Activated CD8-positive, alpha-beta T cell treated with anti-CD3 and anti-CD28 coated beads for 36 hours (primary cell): ENCODE results near the gene HNRNPH2. TPM values are rescaled to one million over a fixed set of nuclear protein-coding genes. Genes with fewer than 3 reads are reported as not detected.

Experiments used
- ATAC-seq: fragments of 200-7000 bp; cut with Tn5 transposase; one replicate; pipeline ENCODE4 v1.10.0; 2021; ENCODE audit warnings: mild to moderate bottlenecking, moderate library complexity
- CTCF ChIA-PET: fragments of 350-600 bp; sonication (Branson Sonifier 250); formaldehyde crosslinking; loops from one replicate; lab custom pipeline; 2021; ENCODE audit warnings: antibody characterized with exemption; lab: Charles Lee
- POLR2A ChIA-PET: fragments of 350-600 bp; sonication (Branson Sonifier 250); formaldehyde crosslinking; loops from one replicate; lab custom pipeline; 2021; ENCODE audit warnings: antibody characterized with exemption; lab: Charles Lee
- DNase-seq: peaks from one replicate; pipeline ENCODE4 v3.0.0-alpha.2; 2020
- H3K27ac Mint-ChIP-seq: one replicate; pipeline ENCODE4 v1.8.0; 2021; ENCODE audit warnings: mild to moderate bottlenecking, mixed read lengths
- H3K27me3 Mint-ChIP-seq: one replicate; pipeline ENCODE4 v1.8.0; 2021; ENCODE audit warnings: mixed read lengths
- H3K36me3 Mint-ChIP-seq: one replicate; pipeline ENCODE4 v1.8.0; 2021; ENCODE audit warnings: low read depth, mixed read lengths
- H3K4me1 Mint-ChIP-seq: one replicate; pipeline ENCODE4 v1.8.0; 2021; ENCODE audit warnings: low read depth, mixed read lengths
- H3K4me3 Mint-ChIP-seq: one replicate; pipeline ENCODE4 v1.8.0; 2021; ENCODE audit warnings: mild to moderate bottlenecking, moderate library complexity, mixed read lengths
- H3K9me3 Mint-ChIP-seq: one replicate; pipeline ENCODE4 v1.8.0; 2021; ENCODE audit warnings: mixed read lengths
- CTCF ChIP-seq: fragments of 200-600 bp; IDR thresholded peaks from one replicate; pipeline ENCODE4 v1.8.0; 2022; ENCODE audit warnings: antibody characterized with exemption, mild to moderate bottlenecking
- intact Hi-C: fragments of 100-400 bp; cut with micrococcal nuclease; formaldehyde crosslinking; loops from one replicate; pipeline ENCODE4 v1.10.0; 2022
- total RNA-seq, 2 experiments: library from RNA; stranded (reverse); gene quantifications; one replicate each; pipeline ENCODE4 v1.2.3, GENCODE V29; 2021

HNRNPH2 gene
- total RNA-seq, 2 experiments from 2014 or later, result 18.3 to 18.5 TPM

GRCh38 chrX:101377547-101377946, 30.5 kb upstream of the HNRNPH2 start:
- H3K9me3 Mint-ChIP-seq, result no peaks in the 10 kb centered on the region
- intact Hi-C loops, result no loop called here
- POLR2A ChIA-PET, result interaction anchor here (0.8 kb wide), 1 partner anchor 13 kb away, joined by 3 read pairs; the partner anchor contains the start of gene RPL36A
- ATAC-seq, result no peak
- H3K4me3 Mint-ChIP-seq, result no peak overlapping the region
- H3K4me1 Mint-ChIP-seq, result no peaks in the 10 kb centered on the region
- H3K27me3 Mint-ChIP-seq, result no peaks in the 10 kb centered on the region
- DNase-seq, result no peak
- CTCF ChIA-PET, result no interaction called here
- no peak for TF ChIP-seq CTCF
- H3K36me3 Mint-ChIP-seq, result no peaks in the 10 kb centered on the region
- no peak overlapping the region for H3K27ac Mint-ChIP-seq

GRCh38 chrX:101383679-101384205, 24.3 kb upstream of the HNRNPH2 start:
- Mint-ChIP-seq H3K36me3 (no peaks in the 10 kb centered on the region), H3K27me3 (no peaks in the 10 kb centered on the region), H3K9me3 (no peaks in the 10 kb centered on the region), H3K4me1 (peaks cover 3% of the 10 kb centered on the region), H3K27ac (no peak overlapping the region), H3K4me3 (no peak overlapping the region)
- no peak for DNase-seq
- TF ChIP-seq CTCF, result no peak
- ChIA-PET POLR2A (interaction anchor here (1.4 kb wide), 1 partner anchor 9 kb away, joined by 4 read pairs; no protein-coding TSS in a partner anchor), CTCF (no interaction called here)
- no peak for ATAC-seq
- intact Hi-C loops, result no loop called here

GRCh38 chrX:101385026-101385684, 22.9 kb upstream of the HNRNPH2 start:
- CTCF ChIA-PET, result no interaction called here
- Mint-ChIP-seq H3K4me3 (no peak overlapping the region), H3K36me3 (no peaks in the 10 kb centered on the region), H3K4me1 (peaks cover 5% of the 10 kb centered on the region), H3K27ac (no peak overlapping the region), H3K9me3 (no peaks in the 10 kb centered on the region), H3K27me3 (no peaks in the 10 kb centered on the region)
- ATAC-seq (no peak), DNase-seq (no peak)
- intact Hi-C loops, result no loop called here
- POLR2A ChIA-PET, result no interaction called here
- no peak for TF ChIP-seq CTCF

GRCh38 chrX:101385795-101386541, 22.1 kb upstream of the HNRNPH2 start, which contains the start of gene BTK:
Gene BTK (minus strand): TSS chrX:101386191. CDS start chrX:101375284, 10,907 bp downstream.
- Mint-ChIP-seq H3K9me3 (no peaks in the 10 kb centered on the region), H3K27ac (no peak within 1 kb of the TSS), H3K4me1 (peaks cover 5% of the 10 kb centered on the region), H3K4me3 (no peak within 1 kb of the TSS), H3K27me3 (no peaks in the 10 kb centered on the region), H3K36me3 (peaks cover 2% of the 10 kb centered on the region)
- no peak for TF ChIP-seq CTCF
- intact Hi-C loops, result no loop called here
- ATAC-seq (no peak), DNase-seq (no peak)
- POLR2A ChIA-PET, result no interaction called here
- CTCF ChIA-PET, result no interaction called here

GRCh38 chrX:101386542-101386885, 21.5 kb upstream of the HNRNPH2 start:
- no peak for TF ChIP-seq CTCF
- ATAC-seq, result no peak
- ChIA-PET CTCF (no interaction called here), POLR2A (no interaction called here)
- H3K36me3 Mint-ChIP-seq, result peaks cover 7% of the 10 kb centered on the region
- intact Hi-C loops, result no loop called here
- no peak overlapping the region for H3K27ac Mint-ChIP-seq
- no peaks in the 10 kb centered on the region for H3K27me3 Mint-ChIP-seq
- H3K9me3 Mint-ChIP-seq, result no peaks in the 10 kb centered on the region
- no peak overlapping the region for H3K4me3 Mint-ChIP-seq
- no peak for DNase-seq
- peaks cover 5% of the 10 kb centered on the region for H3K4me1 Mint-ChIP-seq
